Measurements from ENCODE around the gene PLET1. TPM values are rescaled to one million over a fixed set of nuclear protein-coding genes. Genes with fewer than 3 reads are reported as not detected.
"Not testable (repeated sequence)": the region's sequence is repeated elsewhere in the genome, so short reads cannot be mapped to it uniquely, and the experiment has no call there.

The PLET1 gene
- total and polyA plus RNA-seq, 7 donors, result 0.60 TPM; not detected in 6

- no peak overlapping the region for H3K4me3 ChIP-seq
- TF ChIP-seq EP300 (IDR thresholded peaks at IDR 0.05), result no peak
- no peak for TF ChIP-seq CTCF (IDR thresholded peaks at IDR 0.05)
- TF ChIP-seq POLR2A (IDR thresholded peaks at IDR 0.05), result no peak
- TF ChIP-seq POLR2AphosphoS5 (IDR thresholded peaks at IDR 0.05), result no peak
- intact Hi-C loops (cut with DNase I), result no loop called here
- 95 to 97% methylated on average over 23 of the region's 23 CpGs for WGBS, 2 donors
- no peaks in the 10 kb centered on the region for H3K4me1 ChIP-seq
- H3K27me3 ChIP-seq, result no peaks in the 10 kb centered on the region
- H3K9me3 ChIP-seq, result no peaks in the 10 kb centered on the region
- DNase-seq, result peak; percentile 60
- peaks cover 0 to 3% (median 0%) of the 10 kb centered on the region in 4 donors for H3K36me3 ChIP-seq
- H3K27ac ChIP-seq, result no peak overlapping the region
Observed at GRCh38 chr11:112206071-112206470, 54.6 kb downstream of the PLET1 start.

- Histone ChIP-seq H3K9me3 (no peaks in the 10 kb centered on the region), H3K36me3 (no peaks in the 10 kb centered on the region), H3K27me3 (no peaks in the 10 kb centered on the region), H3K4me1 (no peaks in the 10 kb centered on the region), H3K4me3 (no peak overlapping the region), H3K27ac (no peak overlapping the region)
- intact Hi-C loops (cut with DNase I), result no loop called here
- no peak for DNase-seq
- no peak for TF ChIP-seq EP300 (IDR thresholded peaks at IDR 0.05)
- no peak for TF ChIP-seq CTCF (IDR thresholded peaks at IDR 0.05)
- no peak for TF ChIP-seq POLR2AphosphoS5 (IDR thresholded peaks at IDR 0.05)
- no peak for TF ChIP-seq POLR2A (IDR thresholded peaks at IDR 0.05)
- whole genome bisulfite sequencing, 2 donors, result 26 to 33% methylated on average over 2 of the region's 2 CpGs
Observed at GRCh38 chr11:112200252-112200651, 60.4 kb downstream of the PLET1 start.

GRCh38 chr11:112199101-112199500 is 61.6 kb downstream of the PLET1 start:
- intact Hi-C loops (cut with DNase I); H3K27ac ChIP-seq; H3K27me3 ChIP-seq; H3K4me3 ChIP-seq; H3K9me3 ChIP-seq; H3K36me3 ChIP-seq; H3K4me1 ChIP-seq; DNase-seq: not testable (repeated sequence)
- 75 to 88% methylated on average over 4 of the region's 4 CpGs for WGBS, 2 donors

Small RNA genes within 50 kb of the gene (small RNA-seq; reads per million reads assigned to genes)
- gene MRPS36P4, result 0 reads per million in 3 donors

Other genes starting within 250 kb of the PLET1 start
- 10 to 100 TPM; 23.2 to 34.6 (median 26.0) TPM for gene DLAT, start 235.5 kb downstream of the PLET1 start, total RNA-seq
- 10 to 100 TPM; 23.4 to 49.0 (median 28.2) TPM for gene DLAT, start 235.5 kb downstream of the PLET1 start, polyA plus RNA-seq
- 1 to 10 TPM; 1.7 to 3.9 (median 2.8) TPM for gene PIH1D2, start 186.8 kb downstream of the PLET1 start, total RNA-seq
- gene PIH1D2, start 186.8 kb downstream of the PLET1 start, polyA plus RNA-seq, result 1 to 10 TPM in 1 of 3 donors, under 1 TPM in 1, not detected in 1; 0.60 to 1.5 TPM
- 10 to 100 TPM; 14.6 to 19.4 (median 17.5) TPM for gene NKAPD1, start 186.6 kb downstream of the PLET1 start, total RNA-seq
- gene NKAPD1, start 186.6 kb downstream of the PLET1 start, polyA plus RNA-seq, result 10 to 100 TPM; 11.1 to 16.2 (median 14.4) TPM
- 10 to 100 TPM; 19.1 to 62.1 (median 40.5) TPM for gene TIMM8B, start 174.1 kb downstream of the PLET1 start, total RNA-seq
- gene TIMM8B, start 174.1 kb downstream of the PLET1 start, polyA plus RNA-seq, result 100 to 1,000 TPM; 152 to 153 (median 153) TPM
- gene SDHD, start 174.0 kb downstream of the PLET1 start, total RNA-seq, result 100 to 1,000 TPM in 3 of 4 donors, 10 to 100 TPM in 1; 96.4 to 169 (median 134) TPM
- 100 to 1,000 TPM; 160 to 545 (median 304) TPM for gene SDHD, start 174.0 kb downstream of the PLET1 start, polyA plus RNA-seq
- 10 to 100 TPM in 2 of 4 donors, 1 to 10 TPM in 2; 5.8 to 18.6 (median 10.8) TPM for gene IL18, start 96.8 kb downstream of the PLET1 start, total RNA-seq
- gene IL18, start 96.8 kb downstream of the PLET1 start, polyA plus RNA-seq, result 100 to 1,000 TPM; 114 to 211 (median 129) TPM
- gene TEX12, start 93.5 kb downstream of the PLET1 start, total RNA-seq, result 1 to 10 TPM in 2 of 4 donors, under 1 TPM in 1, not detected in 1; 0.68 to 1.5 (median 1.1) TPM
- gene TEX12, start 93.5 kb downstream of the PLET1 start, polyA plus RNA-seq, result not detected
- gene BCO2, start 85.3 kb downstream of the PLET1 start, total RNA-seq, result 10 to 100 TPM in 1 of 4 donors, 1 to 10 TPM in 3; 6.4 to 16.9 (median 7.2) TPM
- gene BCO2, start 85.3 kb downstream of the PLET1 start, polyA plus RNA-seq, result 1 to 10 TPM in 1 of 3 donors, not detected in 2; 3.2 TPM
- gene PTS, start 34.4 kb downstream of the PLET1 start, total RNA-seq, result 10 to 100 TPM; 17.2 to 44.3 (median 30.7) TPM
- 10 to 100 TPM; 34.0 to 86.5 (median 81.1) TPM for gene PTS, start 34.4 kb downstream of the PLET1 start, polyA plus RNA-seq